GM18520 (cell line): Measurements from ENCODE around the gene SLC38A6.
A peak's percentile ranks its signal among the peaks of the same experiment; 100 is the strongest.

ENCODE experiments used
- ATAC-seq: cut with Tn5 transposase; IDR thresholded peaks from one replicate; pipeline ENCODE4 v1.9.1; 2021; ENCODE audit not compliant: unreplicated experiment

The SLC38A6 gene

DNA sequence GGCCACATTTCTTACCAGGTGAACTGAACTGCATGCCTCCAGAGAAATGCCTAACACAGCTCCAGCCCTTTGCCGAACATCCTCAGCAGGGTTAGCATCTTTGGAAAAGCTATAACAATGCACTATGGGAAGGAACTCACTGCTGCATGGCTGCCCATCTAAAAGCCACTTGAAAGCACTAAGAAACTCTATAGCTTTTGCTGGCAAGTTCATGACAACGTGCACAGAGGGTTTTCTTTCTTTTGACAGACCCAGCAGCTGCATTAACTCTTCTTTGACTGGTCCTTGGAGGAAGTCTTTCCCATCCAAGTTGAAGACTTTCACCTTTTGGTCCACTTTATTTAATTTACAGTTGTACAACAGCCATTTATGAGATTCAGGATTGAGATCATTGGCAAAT, 5.5 kb upstream of the SLC38A6 start:
- no peak for ATAC-seq

DNA sequence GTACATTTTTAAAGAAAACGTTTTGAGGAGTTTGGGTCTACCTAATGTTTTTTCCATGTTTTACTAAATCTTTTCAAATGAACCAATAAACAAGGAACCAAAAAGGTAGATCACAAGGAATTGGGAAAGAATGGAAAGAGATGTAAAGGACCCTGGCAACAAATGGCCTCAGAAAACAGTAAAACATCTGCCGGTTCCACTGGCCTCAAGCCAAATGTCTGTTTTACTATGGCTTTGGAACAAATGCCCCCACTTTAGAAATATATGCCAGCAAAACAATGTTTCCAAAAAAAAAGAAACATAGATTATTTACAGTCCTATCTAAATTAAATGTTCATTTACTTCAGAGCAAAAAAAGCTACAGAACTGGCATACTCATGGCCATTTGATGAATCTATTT, 3.2 kb upstream of the SLC38A6 start:
- no peak for ATAC-seq

DNA sequence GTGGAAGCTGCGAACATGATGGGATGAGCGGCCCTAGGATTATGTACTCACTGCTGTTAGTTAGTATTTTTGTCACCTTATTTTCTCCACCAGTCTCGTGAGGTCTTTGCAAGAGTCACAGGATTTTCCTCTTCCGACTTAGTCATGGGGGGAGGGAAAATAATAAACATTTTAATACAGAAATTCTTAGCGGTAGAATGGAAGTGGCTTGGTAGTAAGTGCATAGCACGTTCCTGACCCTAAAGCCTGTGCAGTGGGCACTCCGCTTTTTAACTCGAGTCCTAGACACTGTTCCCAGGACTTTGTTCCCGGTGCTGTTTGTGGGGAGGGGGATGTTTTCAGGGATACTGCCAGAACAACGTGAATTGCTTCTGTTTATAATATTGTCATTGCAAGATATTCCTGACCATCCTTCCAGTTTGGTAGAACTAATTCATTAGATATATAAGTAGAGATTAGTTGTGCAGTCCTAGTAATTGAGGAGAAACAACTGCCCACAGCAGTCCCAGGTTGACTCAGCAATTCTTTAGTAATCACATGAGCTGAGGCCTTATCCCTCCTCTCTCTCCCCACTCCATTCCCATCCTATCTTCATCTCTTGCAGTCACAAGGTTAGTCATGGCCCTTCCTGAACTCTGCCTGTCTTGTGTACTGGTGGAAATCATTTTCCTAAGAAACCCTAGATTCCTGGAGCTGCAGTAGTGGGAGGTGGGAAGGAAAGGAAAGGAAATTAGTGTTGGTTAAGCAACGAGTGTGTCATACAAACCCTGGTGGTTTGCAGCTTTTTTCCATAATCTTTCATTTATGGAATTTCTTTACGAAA, 799 bp downstream of the SLC38A6 start:
- no peak for ATAC-seq

DNA sequence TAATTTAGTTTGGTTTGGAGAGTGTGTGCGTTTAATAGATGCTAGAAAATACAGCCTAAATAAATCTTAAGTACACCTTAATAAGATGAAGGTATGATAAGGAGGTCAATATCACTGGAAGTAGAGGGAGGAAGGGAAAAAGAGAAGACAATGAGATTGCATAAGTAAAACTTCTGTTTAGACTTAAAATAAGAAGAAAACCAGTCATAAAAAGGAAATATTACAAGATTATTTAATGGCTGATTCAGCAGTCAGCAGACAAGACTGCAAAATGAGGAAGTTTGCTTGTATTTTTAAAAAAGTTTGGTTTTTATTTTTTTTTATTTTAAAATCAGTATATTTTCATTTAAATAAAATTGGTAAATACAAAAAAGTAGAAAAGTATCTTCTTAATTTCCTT, 3.2 kb downstream of the SLC38A6 start:
- no peak for ATAC-seq

DNA sequence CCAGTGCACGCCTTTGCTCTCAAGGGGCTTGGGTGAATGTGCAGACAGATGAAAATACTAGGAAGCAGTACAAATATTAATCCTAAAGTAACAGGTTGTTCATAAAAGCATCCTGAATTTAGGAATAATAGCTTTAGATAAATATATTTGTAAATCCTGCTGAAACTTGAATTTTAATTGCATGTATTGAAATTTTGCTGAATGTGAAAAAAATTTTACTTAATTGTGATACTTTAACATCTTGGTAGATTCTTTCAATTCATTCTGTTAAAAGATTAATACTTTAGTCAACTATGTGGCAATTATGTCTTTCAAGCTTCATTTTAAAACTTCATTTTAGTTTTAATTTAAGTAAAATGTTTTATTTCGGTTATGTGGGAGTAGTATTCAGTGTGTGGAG, 5.5 kb downstream of the SLC38A6 start:
- no peak for ATAC-seq

DNA sequence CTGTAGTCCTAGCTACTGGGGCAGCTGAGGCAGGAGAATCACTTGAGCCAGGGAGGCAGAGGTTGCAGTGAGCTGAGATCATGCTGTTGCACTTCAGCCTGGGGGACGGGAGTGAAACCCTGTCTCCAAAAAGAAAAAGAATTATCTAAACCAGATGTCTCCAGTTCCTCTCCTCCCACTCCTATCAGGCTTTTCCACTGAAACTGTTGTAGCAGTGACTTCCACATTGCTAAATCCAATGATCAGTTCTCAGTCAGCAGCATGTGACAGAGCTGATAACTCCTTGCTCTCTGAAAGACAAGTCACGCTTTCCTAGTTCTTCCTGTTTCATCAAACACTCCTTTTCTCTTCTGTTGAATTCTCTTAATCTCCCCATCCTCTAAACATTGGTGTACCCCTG, 8.6 kb downstream of the SLC38A6 start:
- ATAC-seq, result no peak

DNA sequence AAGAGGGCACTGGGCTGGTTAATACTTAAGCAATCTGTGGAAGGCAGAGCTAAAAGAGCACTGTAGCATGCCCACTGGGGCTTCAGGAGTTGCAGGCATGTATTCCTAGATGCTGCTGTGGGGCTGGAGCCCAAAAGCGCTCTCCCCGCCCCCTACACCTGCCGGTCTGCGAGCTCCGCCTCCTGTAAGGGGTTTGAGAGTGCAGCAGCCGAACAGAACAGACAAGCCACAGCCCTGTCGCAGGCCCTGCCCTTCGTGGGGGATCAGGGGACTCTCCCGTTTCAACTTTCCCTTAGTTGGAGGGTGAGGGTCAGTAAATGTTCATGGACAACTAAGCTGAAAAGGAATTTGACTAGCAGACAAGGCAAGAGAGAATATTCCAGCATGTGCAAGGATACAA, 17.6 kb downstream of the SLC38A6 start:
- ATAC-seq, result no peak

DNA sequence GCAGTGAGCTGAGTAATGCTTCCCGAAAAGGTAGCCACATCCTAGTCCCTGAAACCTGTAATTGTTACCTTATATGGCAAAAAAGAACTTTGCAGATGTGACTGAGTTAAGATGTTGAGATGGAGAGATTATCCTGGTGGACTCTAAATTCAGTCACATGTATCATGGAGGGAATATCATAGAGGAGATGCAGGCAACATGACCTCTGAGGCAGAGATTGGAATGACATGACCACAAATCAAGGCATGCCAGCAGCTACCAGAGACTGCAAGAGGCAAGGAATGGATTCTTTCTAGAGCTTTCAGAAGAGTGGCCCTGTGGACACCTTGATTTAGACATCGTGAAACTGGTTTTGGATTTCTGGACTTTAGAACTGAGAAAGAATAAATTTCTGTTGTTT, 18.5 kb downstream of the SLC38A6 start:
- no peak for ATAC-seq

DNA sequence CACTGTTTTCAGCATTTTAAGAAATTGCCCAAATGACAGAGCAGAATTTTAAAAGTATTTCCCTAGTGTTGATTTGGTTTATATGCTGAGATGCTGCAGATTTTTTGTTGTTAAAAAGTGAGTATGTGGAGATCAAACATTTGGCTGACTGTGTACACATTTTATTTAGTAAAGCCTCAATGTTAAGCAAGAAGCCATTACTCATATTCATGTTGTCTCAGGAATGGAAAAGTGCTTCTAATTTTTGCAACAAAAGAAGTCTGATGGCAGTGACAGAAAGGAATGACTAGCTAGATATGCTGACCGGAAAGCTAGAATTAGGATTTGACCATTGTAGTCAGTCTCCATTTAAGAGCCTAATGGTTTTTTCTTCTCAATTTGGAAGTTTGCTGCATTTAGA, 22.5 kb downstream of the SLC38A6 start:
- no peak for ATAC-seq

DNA sequence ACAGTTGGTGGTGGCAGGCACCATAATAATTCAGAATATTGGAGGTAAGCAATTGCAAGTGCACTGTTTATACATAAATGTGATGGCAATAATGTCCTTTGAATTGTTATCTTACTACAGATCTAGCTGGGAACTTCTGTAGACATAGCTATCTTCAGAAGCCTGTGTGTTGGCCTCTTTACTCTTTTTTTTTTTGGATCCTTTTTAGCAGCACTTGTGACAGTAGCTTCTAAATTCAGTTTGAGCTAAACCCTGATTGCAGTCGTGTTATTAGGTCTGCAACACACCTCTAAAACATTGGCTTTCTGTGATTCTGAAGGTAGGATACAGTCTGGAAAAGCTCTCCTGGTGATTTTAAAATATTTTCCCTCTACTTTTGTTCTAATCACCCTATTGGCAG, 38.5 kb downstream of the SLC38A6 start:
- no peak for ATAC-seq

DNA sequence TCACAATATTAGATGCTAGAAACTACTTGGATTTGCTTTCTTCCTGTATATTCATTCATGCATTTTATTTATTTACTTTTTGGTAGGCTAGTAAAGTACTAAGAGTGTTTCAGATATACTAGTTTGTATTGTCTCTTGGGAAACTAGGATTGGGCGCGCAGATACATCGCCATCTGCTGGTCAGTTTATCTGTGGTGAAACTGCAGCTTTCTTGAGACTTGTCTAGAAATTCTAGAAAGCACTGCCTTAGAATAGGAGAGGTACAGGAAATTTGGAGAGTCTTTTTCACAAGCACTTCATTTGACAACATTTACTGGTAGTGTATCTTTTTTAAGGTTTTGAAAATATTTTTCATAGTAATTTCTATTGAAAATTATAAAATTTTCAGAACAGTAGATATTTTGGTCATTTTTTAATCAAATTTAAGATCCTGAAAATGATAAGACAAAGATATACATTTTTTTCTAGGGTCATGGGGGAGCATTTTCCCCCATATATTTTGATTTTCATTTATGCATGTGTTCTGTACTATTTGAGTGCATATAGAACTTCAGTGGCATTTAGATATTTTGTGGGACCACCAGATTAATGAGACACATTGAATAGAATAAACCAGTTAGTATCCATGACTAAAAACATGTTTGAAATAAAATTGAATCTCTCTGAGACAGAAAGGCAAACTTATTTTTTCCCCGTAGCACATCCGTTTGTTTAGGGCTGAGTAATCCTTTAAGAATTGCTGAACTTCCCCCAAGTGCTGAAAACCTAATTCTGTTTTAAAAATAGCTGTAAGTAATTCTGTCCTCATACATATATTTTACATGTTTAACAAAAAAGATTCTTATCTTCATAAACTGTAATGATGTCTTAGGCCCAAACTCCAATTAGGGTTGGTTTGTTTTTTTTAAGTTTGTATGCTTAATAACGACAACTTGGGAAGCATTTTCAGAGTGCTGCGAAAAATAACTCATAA, 44.5 kb downstream of the SLC38A6 start:
- ATAC-seq, result no peak

DNA sequence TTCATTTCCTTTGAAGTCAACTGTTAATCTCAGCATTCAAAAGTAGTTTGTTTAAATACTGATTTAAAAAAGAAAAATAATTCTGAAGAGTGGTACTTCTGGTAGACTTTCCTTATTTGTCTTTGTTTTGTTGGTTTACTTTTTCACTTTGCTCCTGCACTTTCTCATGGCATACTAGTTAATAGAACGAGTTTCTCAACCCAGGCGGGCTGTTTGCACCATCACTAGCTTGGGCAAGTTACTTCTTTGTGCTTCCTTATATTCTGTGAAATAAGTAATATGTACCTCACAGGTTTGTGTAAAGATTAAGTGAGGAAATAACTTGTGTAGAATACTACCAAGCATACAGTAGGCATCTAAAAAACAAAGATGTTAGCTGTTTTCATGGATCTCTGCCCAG, 45.5 kb downstream of the SLC38A6 start:
- ATAC-seq, result no peak

DNA sequence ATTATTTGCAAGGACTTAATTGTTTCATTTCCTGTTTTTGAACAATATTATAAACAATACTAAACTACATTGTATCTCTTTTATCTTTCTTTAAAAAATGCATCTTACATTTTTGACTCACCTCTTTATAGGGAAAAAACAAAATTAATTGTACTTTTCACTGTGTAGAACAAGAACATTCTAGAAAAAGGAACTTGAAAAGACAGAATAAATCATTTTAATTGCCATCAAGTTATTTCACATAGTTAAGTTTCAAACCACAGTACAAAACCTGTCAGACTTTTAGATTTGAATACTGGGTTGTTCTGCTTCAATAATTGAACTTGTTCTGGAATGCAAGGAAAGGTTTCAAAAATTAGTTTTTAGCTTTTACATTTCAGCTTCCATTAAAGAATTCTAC, 50.0 kb downstream of the SLC38A6 start:
- no peak for ATAC-seq

DNA sequence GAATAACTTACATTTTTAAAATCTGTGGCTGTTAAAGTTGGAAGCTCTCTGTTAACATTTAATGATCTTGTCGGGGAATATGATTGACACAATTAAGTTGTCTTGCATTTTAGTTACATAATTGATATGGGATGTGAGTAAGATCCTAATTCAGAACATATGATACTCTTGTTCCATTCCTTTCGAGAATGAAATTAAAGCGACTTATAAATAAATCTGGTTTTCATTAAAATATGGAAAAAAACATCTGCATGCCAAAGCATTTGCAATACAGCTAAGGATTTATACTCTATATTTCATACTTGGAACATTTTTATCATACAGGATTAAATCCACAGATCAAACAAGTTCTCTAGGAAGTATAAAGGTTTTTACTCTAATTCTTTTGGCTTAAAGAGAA, 52.0 kb downstream of the SLC38A6 start:
- no peak for ATAC-seq

DNA sequence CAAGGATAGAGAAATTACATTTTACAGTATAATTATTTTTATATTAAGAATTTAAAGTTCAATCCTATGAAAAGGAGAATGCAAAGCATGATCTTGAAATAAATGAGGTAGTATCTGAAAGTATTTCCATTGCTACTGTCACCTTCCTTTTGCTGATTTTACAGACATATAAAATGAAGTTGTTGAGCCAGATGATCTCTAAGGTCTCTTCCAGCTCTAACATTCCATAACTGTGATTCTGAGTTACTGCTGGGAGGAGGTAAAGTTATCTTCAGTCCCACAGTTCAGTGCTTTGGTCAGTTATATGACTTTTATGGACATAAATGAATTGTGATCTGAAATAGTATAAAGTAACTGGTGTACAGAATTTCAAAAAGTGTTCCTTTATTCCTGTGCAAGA, 52.8 kb downstream of the SLC38A6 start:
- no peak for ATAC-seq

DNA sequence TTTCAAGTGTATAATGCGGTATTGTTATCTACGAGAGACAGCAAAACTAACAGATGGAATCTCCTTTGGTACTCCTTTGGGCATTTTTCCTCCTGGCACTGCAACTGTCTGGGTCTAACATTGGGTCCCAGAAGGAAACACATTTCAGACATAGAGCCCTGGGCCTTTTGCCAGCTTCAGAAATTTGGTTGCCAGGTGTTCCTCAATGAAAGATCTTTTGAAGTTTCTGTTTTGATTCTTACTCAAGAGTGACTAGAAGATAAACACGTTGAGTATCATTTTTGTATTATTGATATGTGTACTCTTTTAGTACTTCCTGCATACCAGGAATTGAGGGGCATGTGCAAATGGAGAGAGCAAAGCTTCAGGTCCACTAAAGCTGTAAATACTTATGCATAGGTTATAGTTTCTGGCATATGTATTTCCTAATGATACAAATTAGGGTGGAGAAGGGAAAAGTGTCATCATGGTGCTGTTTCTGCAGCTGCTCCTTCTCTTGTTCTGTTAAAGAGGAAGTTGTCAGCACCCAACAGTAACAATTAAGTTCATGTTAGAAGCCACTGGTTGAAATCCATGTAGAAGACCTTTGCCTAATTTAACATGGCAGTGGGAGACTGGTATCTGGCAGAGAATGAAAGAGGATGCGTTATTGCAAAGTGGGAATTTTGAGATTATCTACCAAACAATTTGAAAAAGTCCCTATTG, 53.5 kb downstream of the SLC38A6 start:
- ATAC-seq, result peak; percentile 51

DNA sequence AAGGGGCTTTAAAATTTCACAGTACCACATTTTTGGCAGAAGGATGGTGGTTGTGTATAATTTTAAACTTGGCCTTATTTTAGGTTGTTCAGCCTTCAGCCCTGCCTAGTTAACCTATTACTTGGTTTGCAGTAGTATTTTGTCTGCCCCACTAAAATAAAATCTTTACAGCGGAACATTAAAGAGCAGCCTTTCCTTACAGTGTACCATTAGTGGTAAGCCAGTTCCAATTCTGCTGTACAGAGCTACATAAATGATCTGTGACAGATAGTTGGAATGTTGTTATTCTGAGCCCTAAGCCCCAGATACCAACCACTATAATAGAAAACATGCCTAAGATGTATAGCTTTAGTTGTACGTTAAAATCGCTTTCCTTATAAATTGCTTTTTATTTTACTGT, 56.2 kb downstream of the SLC38A6 start:
- ATAC-seq, result no peak

DNA sequence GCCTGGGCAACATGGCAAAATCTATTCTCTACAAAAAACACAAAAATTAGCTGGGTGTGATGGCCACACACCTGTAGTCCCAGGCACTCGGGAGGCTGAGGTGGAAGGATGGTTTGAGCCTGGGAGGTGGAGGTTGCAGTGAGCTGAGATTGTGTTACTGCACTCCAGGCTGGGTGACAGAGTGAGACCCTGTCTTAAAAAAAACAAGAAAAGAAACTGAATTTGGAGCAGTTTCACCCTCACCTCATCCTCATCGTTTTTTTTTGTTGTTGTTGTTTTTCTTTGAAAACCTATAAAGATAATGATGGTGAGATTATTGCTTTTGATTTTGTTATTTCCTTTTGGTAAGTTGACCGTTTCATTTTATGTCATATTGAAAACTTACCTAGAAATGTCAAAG, 60.7 kb downstream of the SLC38A6 start:
- ATAC-seq, result no peak

DNA sequence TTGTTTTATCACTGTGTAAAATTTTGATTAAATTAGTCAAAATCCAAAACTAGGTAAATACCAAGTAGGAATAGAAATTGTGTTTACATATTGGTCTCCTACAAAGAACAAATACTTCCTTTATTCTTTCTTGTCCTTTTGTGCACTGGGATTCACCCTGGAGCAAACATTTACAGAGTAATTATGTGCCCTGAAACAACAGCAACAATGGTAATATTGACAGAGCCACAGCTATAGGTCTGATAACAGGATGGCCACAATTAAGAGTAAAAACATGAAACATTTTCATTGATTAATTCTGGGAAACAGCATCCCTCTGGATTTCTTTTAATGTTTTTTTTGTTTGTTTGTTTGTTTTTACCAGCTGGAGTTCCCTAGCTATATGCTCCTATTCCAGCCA, 61.2 kb downstream of the SLC38A6 start:
- no peak for ATAC-seq

DNA sequence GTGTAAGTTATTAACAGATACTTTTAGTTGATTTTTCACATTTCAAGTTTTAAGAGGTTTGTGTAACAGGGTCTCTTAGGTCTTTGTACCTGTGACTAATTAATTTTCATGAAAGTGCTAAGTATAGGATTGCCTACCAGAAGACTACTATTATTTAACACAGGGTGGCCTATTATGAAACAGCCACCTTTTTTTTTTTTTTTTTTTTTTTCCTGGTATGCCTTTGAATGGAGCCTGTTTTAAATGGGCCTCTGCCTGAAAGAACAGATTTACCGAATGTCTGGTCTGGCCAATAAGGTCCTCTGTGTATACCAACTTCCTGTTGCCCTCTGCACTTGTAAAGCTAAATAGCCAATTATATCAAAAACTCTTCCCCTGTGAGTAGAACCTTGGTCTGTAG, 62.5 kb downstream of the SLC38A6 start:
- ATAC-seq, result no peak

DNA sequence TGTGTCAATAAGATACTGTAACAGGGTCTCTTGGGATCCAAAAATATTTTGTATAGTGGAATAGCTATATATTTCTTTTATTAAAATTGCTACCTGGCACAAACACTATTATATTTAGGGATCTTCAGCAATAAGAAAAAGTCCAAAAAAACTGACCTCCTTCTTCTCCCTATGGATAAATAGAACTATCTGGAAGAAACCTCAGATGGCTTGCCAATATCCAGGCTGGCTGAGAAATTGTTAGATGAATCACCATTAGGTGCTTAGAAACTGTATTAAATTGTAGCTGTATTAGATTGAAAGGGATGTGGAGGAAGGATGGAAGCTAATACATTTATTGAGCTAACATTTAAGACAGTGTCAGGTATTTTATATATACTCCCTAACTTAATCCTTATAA, 66.0 kb downstream of the SLC38A6 start:
- no peak for ATAC-seq

DNA sequence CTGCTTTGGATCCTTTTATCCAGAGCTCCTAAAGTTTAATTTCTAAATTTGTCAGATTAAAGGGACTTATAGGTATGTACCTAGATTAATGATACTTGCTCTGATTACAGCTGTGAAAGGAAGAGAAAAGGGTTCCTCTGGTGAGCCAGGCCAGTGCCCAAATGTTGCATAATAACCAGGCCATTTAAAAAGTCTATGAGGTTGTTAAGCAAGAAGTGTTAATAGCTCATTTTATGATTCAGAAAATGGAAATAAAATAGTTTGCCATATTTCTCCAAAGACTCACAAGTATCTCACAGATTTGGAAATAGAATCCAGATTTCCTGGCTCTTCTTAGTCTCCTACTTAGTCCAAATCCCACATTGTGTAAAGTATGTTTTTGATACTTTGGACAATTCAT, 67.6 kb downstream of the SLC38A6 start:
- ATAC-seq, result no peak
